WTC11 (cell line): Measurements from ENCODE around the gene SLC26A5. TPM values are rescaled to one million over a fixed set of nuclear protein-coding genes. Genes with fewer than 3 reads are reported as not detected.

Experiments
- ATAC-seq: fragments of 200-7000 bp; cut with Tn5 transposase; 2 replicates; pipeline ENCODE4 v1.10.0; 2021; ENCODE audit warnings: mild to moderate bottlenecking, moderate library complexity
- CTCF ChIA-PET: fragments of 300-600 bp; sonication (Branson Sonifier 250); formaldehyde crosslinking; loops from one replicate; lab custom pipeline; 2021; ENCODE audit warnings: antibody characterized with exemption; lab: Charles Lee
- POLR2A ChIA-PET: fragments of 350-600 bp; sonication (Branson Sonifier 250); formaldehyde crosslinking; loops from one replicate; lab custom pipeline; 2021; ENCODE audit warnings: antibody characterized with exemption; lab: Charles Lee
- DNase-seq: peaks from one replicate; pipeline ENCODE4 v3.0.0; 2021; ENCODE audit warnings: low spot score
- H3K27ac Mint-ChIP-seq: 2 replicates; pipeline ENCODE4 v1.8.0; 2021; ENCODE audit warnings: mixed read lengths
- H3K27me3 Mint-ChIP-seq: 2 replicates; pipeline ENCODE4 v1.8.0; 2021; ENCODE audit warnings: low read depth, mild to moderate bottlenecking, moderate library complexity, mixed read lengths
- H3K36me3 Mint-ChIP-seq: 2 replicates; pipeline ENCODE4 v1.8.0; 2021; ENCODE audit warnings: mixed read lengths
- H3K4me1 Mint-ChIP-seq: 2 replicates; pipeline ENCODE4 v1.8.0; 2022; ENCODE audit warnings: mixed read lengths
- H3K4me3 Mint-ChIP-seq: 2 replicates; pipeline ENCODE4 v1.8.0; 2021; ENCODE audit warnings: mild to moderate bottlenecking, moderate library complexity, mixed read lengths
- H3K9me3 Mint-ChIP-seq: 2 replicates; pipeline ENCODE4 v1.8.0; 2021; ENCODE audit warnings: mixed read lengths
- CREM ChIP-seq: sonication (generic); formaldehyde crosslinking; IDR thresholded peaks from 2 replicates; pipeline ENCODE4 v1.8.1; 2022; ENCODE audit warnings: mild to moderate bottlenecking, missing genetic modification reagents, moderate library complexity
- ETV6 ChIP-seq: sonication (generic); formaldehyde crosslinking; IDR thresholded peaks from 2 replicates; pipeline ENCODE4 v1.8.1; 2022; ENCODE audit warnings: mild to moderate bottlenecking, missing genetic modification reagents
- FOXK1 ChIP-seq: sonication (generic); formaldehyde crosslinking; IDR thresholded peaks from 2 replicates; pipeline ENCODE4 v1.8.0; 2022; ENCODE audit warnings: mild to moderate bottlenecking, moderate library complexity, missing genetic modification reagents
- FOXP1 ChIP-seq: sonication (generic); formaldehyde crosslinking; IDR thresholded peaks from 2 replicates; pipeline ENCODE4 v1.8.0; 2022; ENCODE audit warnings: missing genetic modification reagents, mild to moderate bottlenecking, moderate library complexity, borderline replicate concordance
- GRHL2 ChIP-seq: fragments of 250-450 bp; sonication (Bioruptor Pico); IDR thresholded peaks from 2 replicates; pipeline ENCODE4 v1.8.0; 2022; ENCODE audit warnings: mild to moderate bottlenecking, moderate library complexity; ENCODE audit not compliant: insufficient replicate concordance, severe bottlenecking
- HMGA2 ChIP-seq: fragments of 250-450 bp; sonication (Bioruptor Pico); IDR thresholded peaks from 2 replicates; pipeline ENCODE4 v1.4.0; 2021; ENCODE audit warnings: mild to moderate bottlenecking, moderate library complexity
- KAT7 ChIP-seq: sonication (generic); formaldehyde crosslinking; IDR thresholded peaks from 2 replicates; pipeline ENCODE4 v1.8.1; 2023; ENCODE audit warnings: missing genetic modification reagents, mild to moderate bottlenecking, borderline replicate concordance
- MYBL2 ChIP-seq: sonication (generic); formaldehyde crosslinking; IDR thresholded peaks from 2 replicates; pipeline ENCODE4 v1.8.1; 2023; ENCODE audit warnings: mild to moderate bottlenecking, moderate library complexity, missing genetic modification reagents
- NFE2L1 ChIP-seq: sonication (generic); formaldehyde crosslinking; IDR thresholded peaks from 2 replicates; pipeline ENCODE4 v1.8.1; 2023; ENCODE audit warnings: missing genetic modification reagents
- SMAD3 ChIP-seq: sonication (generic); formaldehyde crosslinking; IDR thresholded peaks from 2 replicates; pipeline ENCODE4 v1.8.0; 2022; ENCODE audit warnings: missing genetic modification reagents, mild to moderate bottlenecking, borderline replicate concordance
- SP1 ChIP-seq: sonication (generic); formaldehyde crosslinking; conservative IDR thresholded peaks from 2 replicates; pipeline ENCODE4 v1.8.1; 2022; ENCODE audit warnings: missing genetic modification reagents
- TCF7 ChIP-seq: sonication (generic); formaldehyde crosslinking; IDR thresholded peaks from 2 replicates; pipeline ENCODE4 v1.8.0; 2022; ENCODE audit warnings: mild to moderate bottlenecking, low read depth, missing genetic modification reagents, moderate library complexity
- TEAD1 ChIP-seq: sonication (generic); formaldehyde crosslinking; IDR thresholded peaks from 2 replicates; pipeline ENCODE4 v1.8.0; 2022; ENCODE audit warnings: mild to moderate bottlenecking, missing genetic modification reagents
- USF2 ChIP-seq: sonication (generic); formaldehyde crosslinking; IDR thresholded peaks from 2 replicates; pipeline ENCODE4 v1.8.1; 2023; ENCODE audit warnings: mild to moderate bottlenecking, missing genetic modification reagents, moderate library complexity
- ZNF121 ChIP-seq: sonication (generic); formaldehyde crosslinking; IDR thresholded peaks from 2 replicates; pipeline ENCODE4 v1.8.0; 2023; ENCODE audit warnings: missing genetic modification reagents
- ZNF138 ChIP-seq: sonication (generic); formaldehyde crosslinking; conservative IDR thresholded peaks from 2 replicates; pipeline ENCODE4 v1.8.1; 2022; ENCODE audit warnings: mild to moderate bottlenecking, moderate library complexity, missing genetic modification reagents
- ZNF671 ChIP-seq: fragments of 250-450 bp; sonication (Bioruptor Pico); IDR thresholded peaks from 2 replicates; pipeline ENCODE4 v1.8.0; 2021; ENCODE audit warnings: mild to moderate bottlenecking
- total RNA-seq: library from RNA; stranded (reverse); gene quantifications from 3 replicates; pipeline ENCODE4 v1.2.3, GENCODE V29; 2021
- TF ChIP-seq, protein P1 (sequence below): sonication (generic); formaldehyde crosslinking; IDR thresholded peaks from 2 replicates; pipeline ENCODE4 v1.8.0; 2023; ENCODE audit warnings: missing genetic modification reagents, mild to moderate bottlenecking, borderline replicate concordance
- TF ChIP-seq, protein P2 (sequence below): sonication (generic); formaldehyde crosslinking; conservative IDR thresholded peaks from 2 replicates; pipeline ENCODE4 v1.8.1; 2023; ENCODE audit warnings: mild to moderate bottlenecking, low read depth, missing genetic modification reagents, moderate library complexity
- TF ChIP-seq, protein P3 (sequence below): sonication (generic); formaldehyde crosslinking; IDR thresholded peaks from 2 replicates; pipeline ENCODE4 v1.8.1; 2023; ENCODE audit warnings: mild to moderate bottlenecking, missing genetic modification reagents, moderate library complexity
- TF ChIP-seq, protein P4 (sequence below): sonication (generic); formaldehyde crosslinking; IDR thresholded peaks from 2 replicates; pipeline ENCODE4 v1.8.0; 2022; ENCODE audit warnings: mild to moderate bottlenecking, missing genetic modification reagents
- TF ChIP-seq, protein P5 (sequence below): sonication (generic); formaldehyde crosslinking; IDR thresholded peaks from 2 replicates; pipeline ENCODE4 v1.8.1; 2022; ENCODE audit warnings: mild to moderate bottlenecking, missing genetic modification reagents, moderate library complexity, borderline replicate concordance
- TF ChIP-seq, protein P6 (sequence below): sonication (generic); formaldehyde crosslinking; IDR thresholded peaks from 2 replicates; pipeline ENCODE4 v1.8.0; 2022; ENCODE audit warnings: mild to moderate bottlenecking, missing genetic modification reagents

SLC26A5 gene
- total RNA-seq, 1 experiment from 2014 or later = 0.15 TPM

- TF ChIP-seq TCF7 (CRISPR knock-in tag) (no peak), ZNF121 (CRISPR knock-in tag) (no peak), MYBL2 (CRISPR knock-in tag) (no peak), FOXP1 (no peak), USF2 (no peak), ZNF671 (no peak), HMGA2 (CRISPR knock-in tag) (no peak)
- TF ChIP-seq, protein P1, sequence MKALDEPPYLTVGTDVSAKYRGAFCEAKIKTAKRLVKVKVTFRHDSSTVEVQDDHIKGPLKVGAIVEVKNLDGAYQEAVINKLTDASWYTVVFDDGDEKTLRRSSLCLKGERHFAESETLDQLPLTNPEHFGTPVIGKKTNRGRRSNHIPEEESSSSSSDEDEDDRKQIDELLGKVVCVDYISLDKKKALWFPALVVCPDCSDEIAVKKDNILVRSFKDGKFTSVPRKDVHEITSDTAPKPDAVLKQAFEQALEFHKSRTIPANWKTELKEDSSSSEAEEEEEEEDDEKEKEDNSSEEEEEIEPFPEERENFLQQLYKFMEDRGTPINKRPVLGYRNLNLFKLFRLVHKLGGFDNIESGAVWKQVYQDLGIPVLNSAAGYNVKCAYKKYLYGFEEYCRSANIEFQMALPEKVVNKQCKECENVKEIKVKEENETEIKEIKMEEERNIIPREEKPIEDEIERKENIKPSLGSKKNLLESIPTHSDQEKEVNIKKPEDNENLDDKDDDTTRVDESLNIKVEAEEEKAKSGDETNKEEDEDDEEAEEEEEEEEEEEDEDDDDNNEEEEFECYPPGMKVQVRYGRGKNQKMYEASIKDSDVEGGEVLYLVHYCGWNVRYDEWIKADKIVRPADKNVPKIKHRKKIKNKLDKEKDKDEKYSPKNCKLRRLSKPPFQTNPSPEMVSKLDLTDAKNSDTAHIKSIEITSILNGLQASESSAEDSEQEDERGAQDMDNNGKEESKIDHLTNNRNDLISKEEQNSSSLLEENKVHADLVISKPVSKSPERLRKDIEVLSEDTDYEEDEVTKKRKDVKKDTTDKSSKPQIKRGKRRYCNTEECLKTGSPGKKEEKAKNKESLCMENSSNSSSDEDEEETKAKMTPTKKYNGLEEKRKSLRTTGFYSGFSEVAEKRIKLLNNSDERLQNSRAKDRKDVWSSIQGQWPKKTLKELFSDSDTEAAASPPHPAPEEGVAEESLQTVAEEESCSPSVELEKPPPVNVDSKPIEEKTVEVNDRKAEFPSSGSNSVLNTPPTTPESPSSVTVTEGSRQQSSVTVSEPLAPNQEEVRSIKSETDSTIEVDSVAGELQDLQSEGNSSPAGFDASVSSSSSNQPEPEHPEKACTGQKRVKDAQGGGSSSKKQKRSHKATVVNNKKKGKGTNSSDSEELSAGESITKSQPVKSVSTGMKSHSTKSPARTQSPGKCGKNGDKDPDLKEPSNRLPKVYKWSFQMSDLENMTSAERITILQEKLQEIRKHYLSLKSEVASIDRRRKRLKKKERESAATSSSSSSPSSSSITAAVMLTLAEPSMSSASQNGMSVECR (CRISPR knock-in tag) = no peak
- TF ChIP-seq, protein P2, sequence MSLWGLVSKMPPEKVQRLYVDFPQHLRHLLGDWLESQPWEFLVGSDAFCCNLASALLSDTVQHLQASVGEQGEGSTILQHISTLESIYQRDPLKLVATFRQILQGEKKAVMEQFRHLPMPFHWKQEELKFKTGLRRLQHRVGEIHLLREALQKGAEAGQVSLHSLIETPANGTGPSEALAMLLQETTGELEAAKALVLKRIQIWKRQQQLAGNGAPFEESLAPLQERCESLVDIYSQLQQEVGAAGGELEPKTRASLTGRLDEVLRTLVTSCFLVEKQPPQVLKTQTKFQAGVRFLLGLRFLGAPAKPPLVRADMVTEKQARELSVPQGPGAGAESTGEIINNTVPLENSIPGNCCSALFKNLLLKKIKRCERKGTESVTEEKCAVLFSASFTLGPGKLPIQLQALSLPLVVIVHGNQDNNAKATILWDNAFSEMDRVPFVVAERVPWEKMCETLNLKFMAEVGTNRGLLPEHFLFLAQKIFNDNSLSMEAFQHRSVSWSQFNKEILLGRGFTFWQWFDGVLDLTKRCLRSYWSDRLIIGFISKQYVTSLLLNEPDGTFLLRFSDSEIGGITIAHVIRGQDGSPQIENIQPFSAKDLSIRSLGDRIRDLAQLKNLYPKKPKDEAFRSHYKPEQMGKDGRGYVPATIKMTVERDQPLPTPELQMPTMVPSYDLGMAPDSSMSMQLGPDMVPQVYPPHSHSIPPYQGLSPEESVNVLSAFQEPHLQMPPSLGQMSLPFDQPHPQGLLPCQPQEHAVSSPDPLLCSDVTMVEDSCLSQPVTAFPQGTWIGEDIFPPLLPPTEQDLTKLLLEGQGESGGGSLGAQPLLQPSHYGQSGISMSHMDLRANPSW (CRISPR knock-in tag) = no peak
Measured at GRCh38 chr7:103346396-103346795, 99.6 kb downstream of the SLC26A5 start (continued).

DNA sequence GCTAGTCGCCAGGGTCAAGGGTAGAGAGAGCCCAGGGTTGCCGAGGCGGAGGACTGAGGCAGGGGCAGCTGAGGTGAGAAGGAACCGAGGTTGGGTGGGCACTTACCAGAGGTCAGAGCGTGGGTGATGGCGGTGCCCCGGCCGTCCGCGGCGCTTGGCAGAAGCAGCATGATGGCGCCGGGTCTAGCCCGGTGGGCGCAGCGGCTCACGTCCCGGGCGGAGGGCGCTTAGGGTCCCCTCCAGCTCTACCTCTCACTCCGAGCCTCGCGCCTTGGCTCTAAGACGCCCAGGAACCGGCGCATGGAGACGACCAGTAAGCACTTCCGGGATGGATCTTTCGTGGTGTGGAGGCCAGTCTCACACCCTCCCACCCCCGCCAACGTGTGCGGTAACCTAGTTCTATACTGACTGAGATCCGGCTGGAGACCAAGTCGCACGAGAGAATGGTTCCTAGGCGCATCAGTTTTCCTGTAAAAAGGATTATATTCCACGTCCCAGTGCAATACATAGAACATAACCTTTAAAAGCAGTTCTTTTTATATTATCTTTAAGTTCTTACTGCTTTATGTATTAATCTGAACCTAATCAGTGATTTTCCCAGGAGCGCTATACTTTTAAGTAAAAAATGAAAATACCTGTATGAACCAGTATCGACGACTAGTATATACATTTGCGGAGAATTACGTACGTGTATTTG, 101.4 kb downstream of the SLC26A5 start, which contains the start of gene DNAJC2:
TSS of gene DNAJC2 (minus strand) at position 315 of the 697 bp plus-strand sequence. CDS start at position 170, 145 bp downstream.
- CTCF ChIA-PET = no interaction called here
- H3K36me3 Mint-ChIP-seq = peaks cover 27% of the 10 kb centered on the region
- no peaks in the 10 kb centered on the region for H3K9me3 Mint-ChIP-seq
- peak within 1 kb of the TSS; percentile 85 for H3K4me3 Mint-ChIP-seq
- peak within 1 kb of the TSS; percentile 97 for H3K27ac Mint-ChIP-seq
- POLR2A ChIA-PET = interaction anchor here (0.6 kb wide), 1 partner anchor 12 kb away, joined by 3 read pairs; no protein-coding TSS in a partner anchor
- DNase-seq (peak; percentile 80), ATAC-seq (peak; percentile 93)
- H3K4me1 Mint-ChIP-seq = peaks cover 17% of the 10 kb centered on the region
- no peaks in the 10 kb centered on the region for H3K27me3 Mint-ChIP-seq
- TF ChIP-seq, protein P3, sequence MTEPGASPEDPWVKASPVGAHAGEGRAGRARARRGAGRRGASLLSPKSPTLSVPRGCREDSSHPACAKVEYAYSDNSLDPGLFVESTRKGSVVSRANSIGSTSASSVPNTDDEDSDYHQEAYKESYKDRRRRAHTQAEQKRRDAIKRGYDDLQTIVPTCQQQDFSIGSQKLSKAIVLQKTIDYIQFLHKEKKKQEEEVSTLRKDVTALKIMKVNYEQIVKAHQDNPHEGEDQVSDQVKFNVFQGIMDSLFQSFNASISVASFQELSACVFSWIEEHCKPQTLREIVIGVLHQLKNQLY (CRISPR knock-in tag) = no peak
- TF ChIP-seq ZNF121 (CRISPR knock-in tag) (no peak), KAT7 (CRISPR knock-in tag) (0 out of 2 replicates have a peak, but pooled peaks have one; percentile 76), SP1 (peak; percentile 73), TEAD1 (CRISPR knock-in tag) (peak; percentile 93), GRHL2 (CRISPR knock-in tag) (no peak), NFE2L1 (CRISPR knock-in tag) (peak; percentile 82; the same call in 1 of the 2 replicates), CREM (CRISPR knock-in tag) (peak; percentile 32; the same call in 1 of the 2 replicates), ZNF138 (CRISPR knock-in tag) (no peak), ETV6 (CRISPR knock-in tag) (peak; percentile 80), FOXK1 (CRISPR knock-in tag) (peak; percentile 83), SMAD3 (CRISPR knock-in tag) (peak; percentile 87; the same call in 1 of the 2 replicates)
- TF ChIP-seq, protein P4, sequence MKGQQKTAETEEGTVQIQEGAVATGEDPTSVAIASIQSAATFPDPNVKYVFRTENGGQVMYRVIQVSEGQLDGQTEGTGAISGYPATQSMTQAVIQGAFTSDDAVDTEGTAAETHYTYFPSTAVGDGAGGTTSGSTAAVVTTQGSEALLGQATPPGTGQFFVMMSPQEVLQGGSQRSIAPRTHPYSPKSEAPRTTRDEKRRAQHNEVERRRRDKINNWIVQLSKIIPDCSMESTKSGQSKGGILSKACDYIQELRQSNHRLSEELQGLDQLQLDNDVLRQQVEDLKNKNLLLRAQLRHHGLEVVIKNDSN (CRISPR knock-in tag) = peak; percentile 61; the same call in 1 of the 2 replicates
- TF ChIP-seq, protein P5, sequence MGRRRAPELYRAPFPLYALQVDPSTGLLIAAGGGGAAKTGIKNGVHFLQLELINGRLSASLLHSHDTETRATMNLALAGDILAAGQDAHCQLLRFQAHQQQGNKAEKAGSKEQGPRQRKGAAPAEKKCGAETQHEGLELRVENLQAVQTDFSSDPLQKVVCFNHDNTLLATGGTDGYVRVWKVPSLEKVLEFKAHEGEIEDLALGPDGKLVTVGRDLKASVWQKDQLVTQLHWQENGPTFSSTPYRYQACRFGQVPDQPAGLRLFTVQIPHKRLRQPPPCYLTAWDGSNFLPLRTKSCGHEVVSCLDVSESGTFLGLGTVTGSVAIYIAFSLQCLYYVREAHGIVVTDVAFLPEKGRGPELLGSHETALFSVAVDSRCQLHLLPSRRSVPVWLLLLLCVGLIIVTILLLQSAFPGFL (CRISPR knock-in tag) = 0 out of 2 replicates have a peak, but pooled peaks have one; percentile 46
- TF ChIP-seq, protein P6, sequence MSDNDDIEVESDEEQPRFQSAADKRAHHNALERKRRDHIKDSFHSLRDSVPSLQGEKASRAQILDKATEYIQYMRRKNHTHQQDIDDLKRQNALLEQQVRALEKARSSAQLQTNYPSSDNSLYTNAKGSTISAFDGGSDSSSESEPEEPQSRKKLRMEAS = peak; percentile 96
